HL-60 (cell line): ENCODE results near the gene UBXN7.

ENCODE experiments used
- DNase-seq, 2 experiments: peaks; one replicate each; pipeline ENCODE4 v3.0.0-alpha.2; 2010 to 2020; ENCODE audit warnings: low read depth in 1 of 2, low spot score in 1 of 2
- H3K27ac ChIP-seq: fragments of 250-450 bp; sonication (Bioruptor Pico); replicated peaks from 2 replicates; pipeline ENCODE4 v1.5.1; 2020; ENCODE audit warnings: mild to moderate bottlenecking, moderate library complexity
- H3K27me3 ChIP-seq: fragments of 250-450 bp; sonication (Bioruptor Pico); 2 replicates; pipeline ENCODE4 v1.5.1; 2021; ENCODE audit warnings: mild to moderate bottlenecking, moderate library complexity; ENCODE audit not compliant: insufficient read depth, poor library complexity, severe bottlenecking
- H3K4me3 ChIP-seq: replicated peaks from 2 replicates; pipeline ENCODE4 v1.5.1; 2011; ENCODE audit warnings: mild to moderate bottlenecking, control low read depth, low read length; ENCODE audit not compliant: insufficient read depth
- CTCF ChIP-seq: IDR thresholded peaks from one replicate; pipeline ENCODE4 v1.5.1; 2011; ENCODE audit warnings: low read length, control low read depth, inconsistent platforms; ENCODE audit not compliant: insufficient read depth
- GABPA ChIP-seq: IDR thresholded peaks from 2 replicates; pipeline ENCODE4 v1.6.1; 2012; ENCODE audit warnings: low read depth
- POLR2AphosphoS5 ChIP-seq: IDR thresholded peaks from 2 replicates; pipeline ENCODE4 v1.6.1; 2012; ENCODE audit warnings: low read depth
- REST ChIP-seq: IDR thresholded peaks from 2 replicates; pipeline ENCODE4 v1.6.1; 2012; ENCODE audit warnings: low read depth; ENCODE audit not compliant: insufficient replicate concordance
- SPI1 ChIP-seq: IDR thresholded peaks from 2 replicates; pipeline ENCODE4 v1.6.1; 2012; ENCODE audit warnings: low read depth, mild to moderate bottlenecking, borderline replicate concordance

The UBXN7 gene

GRCh38 chr3:196335503-196335948 is 96.7 kb downstream of the UBXN7 start:
- no peak overlapping the region for H3K4me3 ChIP-seq
- DNase-seq: no peak
- H3K27ac ChIP-seq: no peak overlapping the region
- H3K27me3 ChIP-seq: no peaks in the 10 kb centered on the region
- TF ChIP-seq GABPA (no peak), REST (no peak), CTCF (no peak)

GRCh38 chr3:196334982-196335381 is 97.2 kb downstream of the UBXN7 start:
- no peak overlapping the region for H3K27ac ChIP-seq
- no peak for TF ChIP-seq CTCF
- no peak for DNase-seq

GRCh38 chr3:196332168-196332567 is 100.1 kb downstream of the UBXN7 start:
- no peak for TF ChIP-seq SPI1
- no peak for TF ChIP-seq GABPA
- TF ChIP-seq CTCF: no peak
- TF ChIP-seq REST: no peak
- no peak for TF ChIP-seq POLR2AphosphoS5
- H3K4me3 ChIP-seq: no peak overlapping the region

More at GRCh38 chr3:196334982-196335381, 97.2 kb downstream of the UBXN7 start:
- Histone ChIP-seq H3K27me3 (no peaks in the 10 kb centered on the region), H3K4me3 (no peak overlapping the region)

GRCh38 chr3:196327405-196327804 is 104.8 kb downstream of the UBXN7 start:
- no peak overlapping the region for H3K27ac ChIP-seq
- DNase-seq: no peak
- no peaks in the 10 kb centered on the region for H3K27me3 ChIP-seq
- H3K4me3 ChIP-seq: no peak overlapping the region
- TF ChIP-seq SPI1 (no peak), GABPA (no peak), POLR2AphosphoS5 (no peak), CTCF (no peak), REST (no peak)

More at GRCh38 chr3:196332168-196332567, 100.1 kb downstream of the UBXN7 start:
- Histone ChIP-seq H3K27me3 (no peaks in the 10 kb centered on the region), H3K27ac (no peak overlapping the region)
- no peak for DNase-seq
